Inflammatory macrophage treated with lipopolysaccharide for 4 hours (primary cell): ENCODE results near the gene CDCA5.
"Not testable (repeated sequence)": the region's sequence is repeated elsewhere in the genome, so short reads cannot be mapped to it uniquely, and the experiment has no call there.

Source experiments
- DNase-seq: peaks from one replicate; pipeline ENCODE4 v3.0.0-alpha.2; 2020

Gene CDCA5

DNA sequence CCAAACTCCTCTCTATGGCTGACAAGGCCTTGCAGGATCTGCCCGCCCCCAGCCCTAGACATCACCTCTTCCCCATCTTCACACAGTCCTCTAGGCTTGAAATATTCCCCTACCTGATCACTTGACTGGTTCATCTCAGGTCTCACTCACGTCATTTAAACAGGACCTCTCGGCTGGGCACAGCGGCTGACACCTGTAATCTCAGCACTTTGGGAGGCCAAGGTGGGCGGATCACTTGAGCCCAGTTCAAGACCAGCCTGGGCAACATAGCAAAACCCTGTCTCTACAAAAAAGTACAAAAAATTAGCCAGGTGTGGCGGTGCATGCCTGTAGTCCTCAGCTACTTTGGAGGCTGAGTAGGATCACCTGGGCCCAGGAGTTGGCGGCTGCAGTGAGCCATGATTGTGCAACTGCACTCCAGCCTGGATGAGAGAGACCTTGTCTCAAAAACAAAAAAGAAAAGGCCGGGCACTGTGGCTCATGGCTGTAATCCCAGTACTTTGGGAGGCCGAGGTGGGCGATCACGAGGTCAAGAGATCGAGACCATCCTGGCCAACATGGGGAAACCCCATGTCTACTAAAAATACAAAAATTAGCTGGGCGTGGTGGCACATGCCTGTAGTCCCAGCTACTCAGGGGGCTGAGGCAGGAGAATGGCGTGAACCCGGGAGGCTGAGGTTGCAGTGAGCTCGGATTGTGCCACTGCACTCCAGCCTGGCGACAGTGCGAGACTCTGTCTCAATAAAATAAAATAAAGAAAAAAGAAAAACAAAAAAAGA lies 35.2 kb upstream of the CDCA5 start:
- not testable (repeated sequence) for DNase-seq

DNA sequence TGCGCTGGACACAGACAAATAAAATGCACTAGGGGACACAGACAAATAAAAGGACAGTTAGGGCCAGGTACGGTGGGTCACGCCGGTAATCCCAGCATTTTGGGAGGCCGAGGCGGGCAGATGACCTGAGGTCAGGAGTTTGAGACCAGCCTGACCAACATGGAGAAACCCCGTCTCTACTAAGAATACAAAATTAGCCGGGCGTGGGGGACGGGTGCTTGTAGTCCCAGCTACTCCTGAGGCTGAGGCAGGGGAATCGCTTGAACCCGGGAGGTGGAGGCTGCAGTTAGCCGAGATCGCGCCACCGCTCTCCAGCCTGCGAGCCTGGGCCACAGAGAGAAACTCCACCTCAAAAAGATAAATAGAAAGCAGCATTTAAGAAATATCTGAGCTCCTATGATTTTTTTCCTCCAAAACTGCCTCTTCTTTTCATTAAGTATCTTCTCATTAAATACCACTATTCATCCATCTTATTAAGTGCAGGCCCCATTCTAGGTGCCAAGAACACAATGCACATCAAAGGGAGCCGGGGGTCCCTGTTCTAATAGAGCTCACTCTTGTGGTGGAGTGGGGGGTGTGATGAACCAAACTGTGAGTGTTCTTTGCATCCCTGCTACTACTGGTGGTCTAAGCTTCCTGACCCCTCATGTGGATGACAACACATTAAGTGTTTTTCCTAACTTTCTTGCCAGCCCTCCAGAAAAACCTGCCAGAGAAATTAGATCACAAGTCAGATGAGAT lies 34.4 kb upstream of the CDCA5 start:
- no peak for DNase-seq

DNA sequence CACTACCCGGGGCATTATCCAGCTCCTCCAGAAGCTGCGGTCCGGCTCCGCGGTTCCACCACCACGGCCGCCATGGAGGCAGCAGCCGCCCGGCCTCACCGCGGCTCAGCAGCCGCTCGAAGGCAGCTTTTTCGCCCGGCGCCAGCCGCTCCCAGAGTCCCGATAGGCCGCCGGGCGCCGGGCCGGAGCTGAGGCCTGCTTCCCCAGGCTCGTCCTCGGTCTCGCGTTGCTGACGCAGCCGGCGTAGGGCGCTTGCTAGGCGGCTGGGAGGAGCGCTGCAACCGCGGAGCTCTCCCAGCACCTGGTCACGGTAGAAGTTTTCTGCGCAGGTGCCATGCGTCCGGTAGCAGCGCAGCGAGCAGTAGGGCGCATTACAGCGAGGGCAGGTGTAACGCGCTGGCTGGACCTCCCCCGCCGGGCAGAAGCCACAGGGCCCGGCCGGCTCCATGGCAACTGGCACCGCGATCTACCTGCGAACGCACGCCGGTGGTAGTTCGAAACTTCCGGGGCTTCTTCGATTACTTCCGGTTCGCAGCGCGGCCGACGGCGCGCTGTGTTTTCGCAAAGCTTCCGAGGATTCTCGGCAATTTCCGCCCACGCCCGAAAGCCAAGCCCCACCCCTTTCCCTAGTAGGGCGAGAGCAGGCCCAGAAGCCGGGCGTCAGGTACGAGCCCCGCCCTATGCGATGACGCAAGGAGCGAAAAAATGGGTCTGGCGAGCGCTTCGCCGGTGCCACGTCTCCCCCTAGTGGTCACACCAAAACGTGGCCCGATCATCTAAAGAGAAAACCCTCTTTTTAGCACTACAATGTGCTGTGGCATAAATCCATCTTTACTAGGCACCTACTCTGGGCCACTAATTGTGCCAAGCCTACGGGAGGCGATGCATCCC lies 33.6 kb upstream of the CDCA5 start, which contains the start of gene ZNHIT2:
TSS of gene ZNHIT2 (minus strand) at position 496 of the 891 bp plus-strand sequence. CDS start at position 448, 48 bp downstream.
- peak; percentile 100 for DNase-seq

DNA sequence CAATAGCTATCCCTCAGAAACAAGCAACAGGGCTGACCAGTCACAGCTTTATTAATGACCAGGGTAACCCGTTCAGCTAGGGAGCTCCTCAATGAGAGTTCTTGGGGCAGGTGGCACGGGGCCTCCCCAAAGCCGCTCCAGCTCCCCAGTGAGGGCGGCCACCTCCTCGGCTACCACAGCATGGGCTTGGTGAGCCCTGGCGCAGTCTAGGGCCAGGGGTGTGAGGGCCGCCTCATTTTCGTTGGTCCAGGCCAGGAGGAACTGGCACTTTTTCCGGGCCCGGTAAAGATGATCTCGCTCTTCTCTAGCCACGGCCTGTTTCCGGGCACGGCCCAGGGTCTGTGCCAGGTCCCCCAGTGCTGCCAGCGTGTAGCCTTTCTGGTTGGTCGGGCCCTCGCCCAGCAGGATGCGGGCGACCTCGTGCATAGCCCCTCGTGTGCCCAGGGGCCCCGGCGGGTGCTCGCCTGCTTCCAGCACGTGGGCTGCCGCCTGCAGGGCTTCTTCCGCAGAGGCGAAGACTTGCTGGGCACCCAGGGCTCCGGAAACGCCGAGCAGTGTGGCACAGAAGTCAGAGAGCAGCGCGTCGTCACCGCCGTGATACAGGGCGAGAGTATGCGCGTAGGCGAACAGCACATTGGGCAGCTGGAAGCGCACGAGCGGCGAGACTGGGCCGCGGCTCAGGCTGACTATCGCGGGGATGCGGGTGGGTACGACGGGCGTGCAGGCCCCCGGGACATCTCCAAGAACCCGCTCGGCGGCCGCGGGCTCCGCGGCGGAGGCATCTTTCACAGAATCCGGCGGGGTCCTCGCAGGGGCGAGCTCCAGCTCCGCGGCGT lies 32.7 kb upstream of the CDCA5 start:
- peak; percentile 47 for DNase-seq

DNA sequence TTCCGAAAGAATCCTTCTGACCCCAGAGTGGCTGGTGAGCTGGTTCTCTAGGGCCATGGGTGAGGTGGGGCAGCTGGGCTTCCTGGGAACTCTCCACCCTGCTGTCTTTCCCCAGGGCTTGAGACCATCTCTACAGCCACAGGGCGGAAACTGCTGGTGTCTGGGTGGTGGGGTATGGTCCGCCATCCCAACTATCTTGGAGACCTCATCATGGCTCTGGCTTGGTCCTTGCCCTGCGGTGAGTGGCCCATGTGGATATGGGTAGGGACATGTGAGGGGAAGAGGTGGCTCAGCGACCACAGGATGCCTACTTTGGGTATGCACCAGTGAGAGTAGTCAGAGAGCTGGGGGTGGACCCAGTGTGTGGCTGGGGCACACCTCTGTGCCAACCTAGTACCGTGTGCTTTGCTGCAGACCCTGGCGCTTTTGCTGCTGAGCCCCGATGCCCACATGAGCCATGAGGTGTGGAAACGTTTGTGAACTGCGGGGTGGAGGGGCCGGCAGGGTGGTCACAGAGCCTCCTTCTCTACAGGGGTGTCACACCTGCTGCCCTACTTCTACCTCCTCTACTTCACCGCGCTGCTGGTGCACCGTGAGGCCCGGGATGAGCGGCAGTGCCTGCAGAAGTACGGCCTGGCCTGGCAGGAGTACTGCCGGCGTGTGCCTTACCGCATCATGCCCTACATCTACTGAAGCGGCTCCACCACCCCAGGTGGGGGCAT lies 31.7 kb upstream of the CDCA5 start:
- no peak for DNase-seq

DNA sequence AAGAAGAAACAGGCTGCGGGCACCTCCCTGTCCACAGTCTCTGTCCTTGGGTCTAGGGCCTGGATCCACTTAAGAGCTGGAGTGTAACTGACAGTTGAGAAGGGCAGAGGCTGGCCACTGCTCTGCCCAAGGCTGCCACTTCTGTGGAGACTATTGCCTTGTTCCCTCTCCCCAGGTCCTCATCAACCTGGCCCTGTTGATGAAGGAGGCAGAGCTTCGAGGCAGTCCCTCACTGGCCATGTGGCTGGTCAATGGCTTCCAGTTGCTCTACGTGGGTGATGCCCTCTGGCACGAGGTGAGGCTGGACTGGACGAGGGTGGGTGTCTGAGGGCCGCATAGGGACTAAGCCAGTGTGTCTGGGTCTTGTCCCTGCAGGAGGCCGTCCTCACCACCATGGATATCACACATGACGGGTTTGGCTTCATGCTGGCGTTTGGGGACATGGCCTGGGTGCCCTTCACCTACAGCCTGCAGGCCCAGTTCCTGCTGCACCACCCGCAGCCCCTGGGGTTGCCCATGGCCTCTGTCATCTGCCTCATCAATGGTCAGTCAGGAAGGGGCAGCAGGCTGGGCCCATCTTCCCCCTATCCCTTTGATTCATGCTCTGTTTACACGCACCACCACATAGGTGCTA lies 30.8 kb upstream of the CDCA5 start:
- DNase-seq = no peak

DNA sequence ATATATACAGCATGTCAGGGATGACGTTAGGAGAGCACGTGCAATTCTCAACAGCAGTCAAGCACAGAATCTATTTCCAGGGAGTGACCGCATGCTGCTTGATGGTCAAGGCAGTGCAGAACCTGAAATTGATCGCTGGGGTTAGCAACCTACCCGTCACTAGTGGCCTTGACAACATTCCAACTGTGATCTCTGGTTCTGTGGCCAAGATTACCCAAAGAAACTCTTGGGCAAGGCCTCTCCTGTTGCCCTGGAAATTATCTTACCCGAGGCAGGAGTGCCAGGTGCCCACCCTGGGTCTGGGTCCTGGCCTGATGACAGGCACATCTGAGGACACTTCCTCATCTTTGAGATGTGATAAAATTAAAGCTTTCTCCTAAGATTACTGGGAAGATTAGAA lies 30.0 kb upstream of the CDCA5 start:
- no peak for DNase-seq

DNA sequence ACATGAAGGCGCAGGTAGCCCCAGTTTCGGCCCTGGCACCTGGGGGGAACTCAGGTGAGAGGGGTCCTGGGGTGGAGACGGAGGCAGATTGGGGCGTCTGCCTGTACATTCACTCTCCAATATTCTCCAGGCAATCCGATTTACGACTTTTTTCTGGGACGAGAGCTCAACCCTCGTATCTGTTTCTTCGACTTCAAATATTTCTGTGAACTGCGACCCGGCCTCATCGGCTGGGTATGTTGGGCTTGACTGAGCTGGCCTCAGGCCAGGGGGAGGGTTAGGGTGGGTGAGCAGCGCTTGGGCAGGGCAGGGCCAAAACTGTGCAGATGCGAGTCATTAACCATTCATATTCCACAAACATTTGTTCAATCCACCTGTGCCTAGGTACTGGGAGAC lies 29.5 kb upstream of the CDCA5 start:
- no peak for DNase-seq

DNA sequence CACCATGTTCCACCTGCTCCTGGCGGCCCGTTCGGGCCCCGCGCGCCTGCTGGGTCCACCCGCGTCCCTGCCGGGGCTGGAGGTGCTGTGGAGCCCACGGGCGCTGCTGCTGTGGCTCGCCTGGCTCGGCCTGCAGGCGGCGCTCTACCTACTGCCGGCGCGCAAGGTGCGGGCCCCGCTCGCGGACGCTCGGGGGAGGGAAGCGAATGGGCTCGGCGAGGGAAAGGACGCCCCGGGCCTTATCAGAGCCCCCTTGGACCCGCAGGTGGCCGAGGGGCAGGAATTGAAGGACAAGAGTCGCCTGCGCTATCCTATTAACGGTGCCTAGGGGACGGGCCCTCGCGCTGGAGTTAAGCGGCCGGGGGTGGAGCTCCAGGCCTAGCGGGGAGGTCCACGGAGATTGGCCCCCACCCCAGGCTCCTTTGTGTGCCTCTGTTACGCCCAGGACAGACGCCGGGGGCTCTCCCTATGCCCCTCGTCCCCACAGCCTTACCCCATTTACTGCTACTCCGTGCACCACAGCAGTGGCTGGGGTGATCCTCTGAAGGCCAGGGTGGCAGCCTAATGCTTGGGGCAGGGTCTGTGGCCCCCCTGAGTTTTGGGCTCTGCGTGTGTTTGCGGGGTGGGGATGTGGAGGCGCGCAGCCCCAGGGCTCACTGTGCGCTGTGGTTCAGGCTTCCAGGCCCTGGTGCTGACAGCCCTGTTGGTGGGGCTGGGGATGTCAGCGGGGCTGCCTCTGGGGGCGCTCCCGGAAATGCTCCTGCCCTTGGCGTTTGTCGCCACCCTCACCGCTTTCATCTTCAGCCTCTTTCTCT lies 28.9 kb upstream of the CDCA5 start:
- peak; percentile 63 for DNase-seq

DNA sequence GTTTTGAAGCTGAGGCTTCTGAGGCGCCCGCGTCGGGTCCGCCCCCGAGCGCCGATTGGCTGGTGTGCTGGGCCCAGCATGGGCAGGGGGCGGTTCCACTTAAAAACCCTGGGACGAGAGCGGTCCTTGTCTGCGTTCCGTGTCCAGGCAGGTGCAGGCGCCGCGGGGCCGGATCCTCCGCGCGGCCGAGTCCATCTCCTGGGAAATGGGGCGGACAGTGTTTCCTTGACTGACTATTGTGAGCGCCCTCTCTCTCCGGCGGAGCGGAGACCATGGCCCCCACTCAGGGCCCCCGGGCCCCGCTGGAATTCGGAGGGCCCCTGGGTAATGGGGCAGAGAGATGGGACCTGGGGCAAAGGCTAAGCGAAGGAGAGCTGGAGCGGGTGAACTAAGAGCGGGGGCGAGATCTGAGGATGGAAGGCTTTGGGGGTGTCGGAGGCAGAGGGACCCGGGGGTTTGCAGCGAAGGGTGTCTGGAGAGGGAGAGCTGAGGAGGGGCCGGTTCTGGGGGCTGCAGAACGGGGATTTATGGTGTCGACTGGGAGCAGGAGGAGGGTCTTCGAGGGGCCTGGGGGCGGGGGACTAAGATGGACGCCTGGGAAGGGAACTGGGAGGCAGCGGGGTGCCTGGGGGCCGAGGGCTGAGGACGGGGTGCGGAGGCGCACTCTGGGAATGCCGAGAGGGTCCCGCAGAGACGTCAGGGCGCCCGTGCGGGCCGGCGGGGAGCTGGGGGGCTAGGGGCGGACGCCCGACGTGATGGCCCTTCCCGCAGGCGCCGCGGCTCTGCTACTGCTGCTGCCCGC lies 28.1 kb upstream of the CDCA5 start, which contains the start of gene TM7SF2:
TSS of gene TM7SF2 (plus strand) at position 129 of the 802 bp plus-strand sequence. CDS start at position 273, 144 bp downstream.
- peak; percentile 95 for DNase-seq

DNA sequence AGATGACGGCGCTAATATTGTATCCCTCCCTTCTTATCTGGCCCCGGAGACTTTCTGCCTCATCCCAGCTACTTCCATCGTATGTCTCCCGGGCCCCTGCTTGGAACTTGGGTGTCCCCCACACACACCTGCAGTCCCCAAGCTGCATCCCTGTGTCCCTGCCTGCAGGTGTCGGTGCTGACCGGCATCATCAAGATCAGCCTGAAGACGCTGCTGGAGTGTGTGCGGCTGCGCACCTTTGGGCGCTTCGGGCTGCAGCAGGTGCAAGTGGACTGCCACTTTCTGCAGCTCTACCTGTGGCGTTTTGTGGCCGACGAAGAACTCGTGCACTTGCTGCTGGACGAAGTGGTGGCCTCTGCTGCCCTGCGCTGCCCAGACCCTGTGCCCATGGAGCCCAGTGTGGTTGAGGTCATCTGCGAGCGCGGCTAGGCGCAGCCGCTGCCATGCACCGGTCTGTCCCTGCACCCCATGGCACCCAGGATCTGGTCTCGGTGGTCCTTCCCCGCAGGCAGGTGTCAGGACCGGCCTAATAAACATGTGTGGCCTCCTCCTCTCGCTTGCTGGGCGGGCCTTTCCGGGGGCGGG lies 27.4 kb upstream of the CDCA5 start:
- no peak for DNase-seq

DNA sequence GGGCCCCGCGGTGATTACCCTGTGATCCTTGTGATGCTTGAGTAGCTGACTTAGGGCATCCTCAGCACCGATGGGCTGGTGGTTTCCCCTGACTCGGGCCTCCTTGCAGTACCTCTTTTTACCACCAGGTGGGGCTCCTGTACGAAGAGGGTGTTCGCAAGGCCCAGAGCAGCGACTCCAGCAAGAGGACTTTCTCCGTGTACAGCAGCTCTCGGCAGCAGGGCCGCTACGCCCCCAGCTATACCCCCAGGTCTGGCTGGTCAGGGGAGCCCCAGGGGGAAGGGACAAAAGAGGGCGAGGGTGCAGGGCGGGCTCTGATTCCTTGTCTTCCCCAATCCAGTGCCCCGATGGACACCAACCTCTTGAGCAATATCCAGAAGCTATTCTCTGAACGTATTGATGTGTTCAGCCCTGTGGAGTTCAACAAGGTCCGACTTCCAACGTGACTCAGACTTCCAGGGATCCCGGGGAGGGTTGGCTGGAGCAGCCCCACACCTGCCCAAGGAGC lies 26.6 kb upstream of the CDCA5 start:
- DNase-seq = peak; percentile 82

DNA sequence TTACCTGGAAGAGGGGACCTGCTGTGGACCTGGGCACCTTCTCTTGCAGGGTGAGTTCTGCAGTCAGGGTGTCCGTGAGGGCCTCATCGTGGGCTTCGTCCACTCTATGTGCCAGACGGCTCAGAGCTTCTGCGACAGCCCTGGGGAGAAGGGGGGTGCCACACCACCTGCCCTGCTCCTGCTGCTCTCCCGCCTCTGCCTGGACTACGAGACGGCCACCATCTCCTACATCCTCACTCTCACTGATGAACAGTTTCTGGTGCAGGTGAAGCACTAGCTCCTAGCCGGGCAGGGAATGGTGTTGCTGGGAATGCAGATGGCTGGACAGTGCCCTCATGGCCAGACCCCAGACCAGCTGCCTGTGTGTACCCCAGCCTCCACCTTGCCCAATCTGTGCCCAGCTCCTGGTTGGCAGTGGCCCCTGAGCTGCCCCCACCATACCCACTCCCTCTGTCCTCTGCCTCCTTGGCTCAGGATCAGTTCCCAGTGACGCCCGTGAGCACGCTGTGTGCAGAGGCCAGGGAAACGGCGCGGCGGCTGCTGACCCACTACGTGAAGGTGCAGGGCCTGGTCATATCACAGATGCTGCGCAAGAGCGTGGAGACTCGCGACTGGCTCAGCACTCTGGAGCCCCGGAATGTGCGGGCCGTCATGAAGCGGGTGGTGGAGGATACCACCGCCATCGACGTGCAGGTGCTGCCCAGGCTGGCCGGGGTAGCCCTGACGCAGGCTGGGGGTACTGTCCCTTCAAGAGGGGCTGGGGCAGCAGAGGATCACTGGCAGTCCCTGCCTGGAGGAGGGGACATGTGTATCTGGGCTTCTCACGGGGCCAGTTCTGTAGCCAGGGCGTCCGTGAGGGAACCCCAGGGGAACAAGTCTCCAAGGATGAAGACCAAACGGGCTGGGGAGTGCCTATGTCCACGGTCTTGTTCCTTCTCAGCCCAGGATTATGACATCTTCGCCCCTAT lies 25.7 kb upstream of the CDCA5 start:
- no peak for DNase-seq

DNA sequence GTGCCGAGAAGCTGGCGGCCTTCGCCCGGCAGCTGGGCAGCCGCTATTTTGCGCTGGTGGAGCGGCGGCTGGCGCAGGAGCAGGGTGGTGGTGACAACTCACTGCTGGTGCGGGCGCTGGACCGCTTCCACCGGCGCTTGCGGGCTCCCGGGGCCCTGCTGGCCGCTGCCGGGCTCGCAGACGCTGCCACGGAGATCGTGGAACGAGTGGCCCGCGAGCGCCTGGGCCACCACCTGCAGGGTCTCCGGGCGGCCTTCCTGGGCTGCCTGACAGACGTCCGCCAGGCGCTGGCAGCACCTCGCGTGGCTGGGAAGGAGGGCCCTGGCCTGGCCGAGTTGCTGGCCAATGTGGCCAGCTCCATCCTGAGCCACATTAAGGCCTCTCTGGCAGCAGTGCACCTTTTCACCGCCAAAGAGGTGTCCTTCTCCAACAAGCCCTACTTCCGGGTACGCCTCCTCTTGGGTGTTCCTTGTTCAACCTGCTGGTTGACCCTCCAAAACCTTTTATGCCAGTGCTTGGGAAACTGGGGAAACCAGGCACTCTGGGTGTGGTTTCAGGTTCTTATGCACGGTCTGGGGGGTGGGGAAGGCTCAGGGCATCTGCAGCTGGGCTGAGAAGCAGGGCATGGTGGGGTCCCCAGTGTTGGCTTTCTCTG lies 24.8 kb upstream of the CDCA5 start:
- no peak for DNase-seq

DNA sequence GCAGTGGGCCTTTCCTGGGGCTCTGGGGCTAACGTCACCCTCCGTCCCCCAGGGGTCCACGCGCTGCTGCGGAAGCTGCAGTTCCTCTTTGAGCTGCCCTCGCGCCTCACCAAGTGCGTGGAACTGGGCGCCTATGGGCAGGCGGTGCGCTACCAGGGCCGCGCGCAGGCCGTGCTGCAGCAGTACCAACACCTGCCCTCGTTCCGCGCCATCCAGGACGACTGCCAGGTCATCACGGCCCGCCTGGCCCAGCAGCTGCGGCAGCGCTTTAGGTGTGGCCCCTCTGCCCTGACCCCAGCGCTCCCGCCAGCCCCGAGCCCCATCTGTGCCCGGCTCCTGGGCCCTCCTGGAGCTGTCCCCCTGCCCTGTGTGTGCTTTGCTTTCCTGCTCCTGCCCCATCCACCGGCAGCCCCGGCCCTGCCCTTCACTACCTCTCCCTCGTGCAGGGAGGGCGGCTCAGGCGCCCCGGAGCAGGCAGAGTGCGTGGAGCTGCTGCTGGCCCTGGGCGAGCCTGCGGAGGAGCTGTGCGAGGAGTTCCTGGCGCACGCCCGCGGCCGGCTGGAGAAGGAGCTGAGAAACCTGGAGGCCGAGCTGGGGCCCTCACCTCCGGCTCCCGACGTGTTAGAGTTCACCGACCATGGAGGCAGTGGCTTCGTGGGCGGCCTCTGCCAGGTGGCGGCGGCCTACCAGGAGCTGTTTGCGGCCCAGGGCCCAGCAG lies 24.1 kb upstream of the CDCA5 start:
- DNase-seq = no peak

DNA sequence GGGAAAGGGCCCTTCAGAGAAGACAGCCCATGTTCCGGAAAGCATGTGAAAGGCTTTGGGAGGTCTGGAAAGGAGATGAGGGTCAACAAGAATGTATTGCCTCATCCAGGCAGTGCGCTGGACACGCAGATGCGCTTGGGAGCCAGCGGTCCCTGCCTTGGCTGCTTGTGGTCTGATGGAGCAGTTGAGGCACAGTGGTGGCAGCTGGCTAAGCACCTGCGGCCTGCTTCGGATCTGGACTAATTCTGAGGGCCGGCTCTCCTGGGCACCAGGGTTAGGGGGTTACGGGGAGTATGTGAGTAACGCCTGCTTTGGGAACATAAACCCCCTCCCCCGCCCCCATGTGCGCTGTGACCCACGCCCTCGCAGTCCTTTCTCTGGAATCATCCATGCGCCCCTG lies 23.2 kb upstream of the CDCA5 start:
- no peak for DNase-seq
